ENCODE data around the gene OTOP2.

The OTOP2 gene, protein sequence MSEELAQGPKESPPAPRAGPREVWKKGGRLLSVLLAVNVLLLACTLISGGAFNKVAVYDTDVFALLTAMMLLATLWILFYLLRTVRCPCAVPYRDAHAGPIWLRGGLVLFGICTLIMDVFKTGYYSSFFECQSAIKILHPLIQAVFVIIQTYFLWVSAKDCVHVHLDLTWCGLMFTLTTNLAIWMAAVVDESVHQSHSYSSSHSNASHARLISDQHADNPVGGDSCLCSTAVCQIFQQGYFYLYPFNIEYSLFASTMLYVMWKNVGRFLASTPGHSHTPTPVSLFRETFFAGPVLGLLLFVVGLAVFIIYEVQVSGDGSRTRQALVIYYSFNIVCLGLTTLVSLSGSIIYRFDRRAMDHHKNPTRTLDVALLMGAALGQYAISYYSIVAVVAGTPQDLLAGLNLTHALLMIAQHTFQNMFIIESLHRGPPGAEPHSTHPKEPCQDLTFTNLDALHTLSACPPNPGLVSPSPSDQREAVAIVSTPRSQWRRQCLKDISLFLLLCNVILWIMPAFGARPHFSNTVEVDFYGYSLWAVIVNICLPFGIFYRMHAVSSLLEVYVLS

DNA sequence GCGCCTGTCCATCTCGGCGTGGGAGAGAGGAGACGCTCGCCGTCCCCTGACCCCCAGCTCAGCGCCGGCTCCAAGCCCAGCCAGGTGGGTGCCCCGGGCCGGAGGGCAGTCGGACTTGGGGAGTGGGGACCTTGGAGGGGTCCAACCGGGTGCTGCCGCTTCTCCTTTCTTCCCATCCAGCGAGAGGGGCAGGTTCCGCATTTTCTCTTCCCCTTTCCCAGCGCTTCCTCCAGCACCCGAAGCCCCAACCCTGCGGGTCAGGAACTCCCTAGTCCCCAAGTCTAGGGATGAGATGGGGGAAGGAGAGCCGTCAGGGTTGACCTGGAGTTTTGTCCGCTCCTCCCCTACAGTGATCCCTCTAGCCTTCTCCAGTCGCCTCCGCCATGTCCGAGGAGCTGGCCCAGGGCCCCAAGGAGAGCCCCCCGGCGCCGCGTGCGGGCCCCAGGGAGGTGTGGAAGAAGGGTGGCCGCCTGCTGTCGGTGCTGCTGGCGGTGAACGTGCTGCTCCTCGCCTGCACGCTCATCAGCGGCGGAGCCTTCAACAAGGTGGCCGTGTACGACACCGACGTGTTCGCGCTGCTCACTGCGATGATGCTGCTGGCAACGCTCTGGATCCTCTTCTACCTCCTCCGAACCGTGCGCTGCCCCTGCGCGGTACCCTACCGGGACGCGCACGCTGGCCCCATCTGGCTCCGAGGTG is at the start of gene OTOP2:
OTOP2 (plus strand) TSS at position 24 of the 699 bp plus-strand sequence; CDS start at position 384, 360 bp downstream.
- DNase-seq (ENCODE audit: low read depth in 2 of 3, low spot score in 1 of 3), result no peak

DNA sequence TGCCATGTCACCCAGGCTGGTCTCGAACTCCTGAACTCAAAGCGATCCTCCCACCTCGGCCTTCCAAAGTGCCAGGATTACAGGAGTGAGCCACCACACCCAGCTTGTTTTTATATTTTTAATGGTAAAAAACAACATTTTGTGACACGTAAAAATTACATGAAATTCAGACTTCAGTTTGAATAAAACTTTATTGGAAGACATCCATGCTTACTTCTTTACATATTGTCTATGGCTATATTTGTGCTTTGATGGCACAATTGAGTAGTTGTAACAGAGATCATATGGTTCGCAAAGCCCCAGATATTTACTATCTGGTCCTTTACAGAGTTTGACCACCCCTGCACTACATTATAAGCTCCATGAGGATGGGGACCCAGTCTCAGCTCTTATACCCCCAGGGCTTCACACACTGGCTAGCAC is 49.4 kb upstream of the OTOP2 start:
- no peak for DNase-seq (ENCODE audit: low read depth in 2 of 3, low spot score in 1 of 3)

DNA sequence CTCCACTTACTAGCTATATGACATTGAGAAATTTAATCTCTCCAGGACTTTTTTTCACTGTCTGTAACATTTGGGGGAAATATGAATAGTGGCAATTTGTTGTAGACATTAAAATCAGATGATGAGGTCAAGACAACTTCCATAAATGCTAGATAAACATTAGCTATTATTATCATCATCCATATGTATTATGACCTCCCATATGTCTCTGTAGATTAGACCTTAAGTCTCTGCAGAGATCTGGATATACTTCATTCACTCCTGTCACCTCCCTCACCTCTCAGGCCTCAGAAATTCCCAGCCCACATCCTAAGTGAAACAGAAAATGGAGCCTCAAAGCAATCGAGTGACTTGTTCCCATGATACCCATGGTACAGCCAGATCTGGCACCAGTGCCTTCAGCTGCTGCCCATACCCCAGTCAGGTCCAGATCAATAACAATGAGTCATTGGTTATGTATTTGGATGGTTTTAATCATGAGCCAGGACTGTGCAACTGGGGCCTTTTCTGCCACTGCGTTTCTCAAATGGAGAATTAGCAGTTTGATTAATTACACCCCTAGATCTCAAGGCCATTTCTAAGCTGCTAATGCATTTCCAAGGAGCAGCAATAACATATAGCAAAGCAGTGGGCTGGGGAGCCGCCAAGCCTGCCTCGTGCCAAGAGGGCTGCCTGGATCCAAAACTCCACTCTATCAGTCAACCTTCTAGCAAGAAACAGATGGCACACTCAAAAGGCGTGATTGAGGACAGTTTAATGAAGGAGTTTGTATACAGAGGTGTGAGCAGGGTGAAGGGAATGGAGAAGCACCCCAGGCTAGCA is 48.7 kb upstream of the OTOP2 start:
- no peak for DNase-seq (ENCODE audit: low read depth in 2 of 3, low spot score in 1 of 3)

DNA sequence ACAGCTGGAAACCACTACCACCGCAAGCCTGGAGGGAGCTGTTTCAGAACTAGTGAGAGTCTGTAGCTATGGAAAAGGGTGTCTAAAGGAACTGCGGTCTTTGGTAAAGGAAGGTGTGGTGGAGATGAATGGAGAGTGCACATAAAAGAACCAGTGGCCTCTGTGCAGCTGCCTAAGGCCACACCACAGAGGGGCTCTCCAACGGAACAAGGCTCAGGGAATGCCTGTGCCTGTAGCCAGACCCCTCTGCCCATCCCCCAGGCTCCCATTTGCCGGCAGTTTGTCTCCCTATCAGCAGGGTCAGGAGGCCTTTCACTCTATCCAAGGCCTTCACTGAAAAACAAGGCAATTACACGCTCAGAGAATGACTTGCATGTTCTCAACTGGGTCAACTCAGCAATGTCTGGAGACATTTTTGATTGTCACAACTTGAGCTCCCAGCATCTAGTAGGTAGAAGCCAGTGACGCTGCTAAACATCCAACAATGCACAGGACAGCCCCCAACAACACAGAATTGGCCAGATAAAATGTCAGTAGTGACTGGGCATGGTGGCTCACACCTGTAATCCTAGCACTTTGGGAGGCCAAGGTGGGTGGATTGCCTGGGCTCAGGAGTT is 48.0 kb upstream of the OTOP2 start:
- DNase-seq (ENCODE audit: low read depth in 2 of 3, low spot score in 1 of 3), result no peak

DNA sequence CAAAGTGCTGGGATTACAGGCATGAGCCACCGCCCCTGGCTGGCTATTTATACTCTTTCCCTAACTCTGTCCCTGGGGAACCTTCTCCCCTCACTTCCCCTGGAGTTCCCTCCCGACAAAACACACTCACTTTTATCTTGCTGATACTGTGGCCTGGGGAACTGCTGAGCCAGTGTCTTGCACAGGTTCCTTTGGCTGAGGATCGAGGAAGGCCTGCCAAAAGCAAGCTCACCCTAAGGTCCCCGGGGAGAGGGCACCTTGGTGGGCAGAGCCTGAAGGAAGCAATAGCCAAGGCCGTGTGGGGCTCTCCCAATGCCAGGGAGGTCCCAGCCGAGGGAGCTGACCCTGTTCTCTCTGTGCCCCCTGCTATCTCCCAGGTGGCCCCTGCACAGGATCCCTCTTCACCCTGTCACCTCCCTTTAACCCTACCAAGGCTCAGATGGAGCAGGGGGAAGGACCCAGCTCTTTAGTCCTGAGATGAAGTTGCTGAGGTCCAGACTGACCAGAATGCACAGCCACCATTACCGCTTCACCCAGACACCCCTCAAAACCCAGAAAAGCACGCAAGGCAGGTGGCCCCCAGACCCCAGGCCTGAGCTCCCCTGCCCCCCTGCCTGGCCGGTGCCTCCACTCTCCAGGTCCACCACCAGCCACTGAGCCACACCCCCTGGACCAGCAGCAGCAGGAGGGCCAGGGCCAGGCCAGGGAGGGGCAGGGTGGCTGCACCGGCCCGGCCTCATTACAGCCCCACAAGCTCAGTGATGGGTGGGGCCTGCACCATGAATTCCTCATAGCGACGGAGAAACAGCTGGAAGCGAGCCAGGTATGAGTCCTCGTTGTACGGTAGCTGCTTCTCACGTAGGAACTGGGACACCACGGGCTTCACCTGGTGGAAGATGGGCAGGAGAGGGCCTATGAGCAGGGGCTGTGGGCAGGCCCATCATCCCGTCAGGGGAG is 46.2 kb upstream of the OTOP2 start:
- DNase-seq (ENCODE audit: low read depth in 2 of 3, low spot score in 1 of 3), result no peak

DNA sequence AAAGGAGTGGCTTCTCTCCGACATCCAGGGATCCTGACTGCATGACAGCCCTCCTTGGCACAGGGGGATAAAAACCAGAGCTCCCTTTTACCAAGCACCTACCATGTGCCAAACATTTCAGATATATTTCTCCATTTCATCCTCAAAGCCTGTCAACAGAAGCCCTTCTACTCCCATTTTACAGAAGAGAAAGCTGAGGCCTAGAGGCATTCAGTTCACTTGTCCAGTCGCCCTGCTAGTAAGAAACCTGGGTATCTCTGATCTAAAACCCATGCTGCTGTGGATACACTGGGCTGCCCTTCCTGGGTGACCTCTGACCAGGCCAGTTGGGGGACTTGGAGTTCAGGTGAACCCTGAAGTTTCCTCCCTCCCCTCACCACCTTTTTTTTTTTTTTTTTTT is 45.4 kb upstream of the OTOP2 start:
- no peak for DNase-seq (ENCODE audit: low read depth in 2 of 3, low spot score in 1 of 3)

DNA sequence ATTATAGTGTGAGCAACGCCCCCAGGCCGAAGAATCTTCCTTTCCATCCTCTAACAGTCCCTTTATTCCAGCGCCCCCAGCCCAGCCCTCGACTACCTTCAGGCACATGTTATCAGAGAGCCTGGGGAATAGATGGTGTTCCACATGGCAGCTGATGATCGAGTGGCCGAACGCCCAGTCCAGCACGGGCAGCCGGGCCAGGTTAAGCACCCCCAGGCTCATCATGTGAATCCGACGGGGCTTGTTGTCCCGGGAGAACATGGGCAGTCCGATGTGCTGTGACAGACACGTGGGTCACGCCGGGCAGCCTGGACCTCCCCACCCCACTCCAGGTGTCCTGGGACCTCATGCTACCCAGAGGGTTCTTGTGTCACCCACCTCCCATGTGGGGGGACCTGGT is 44.8 kb upstream of the OTOP2 start:
- no peak for DNase-seq (ENCODE audit: low read depth in 2 of 3, low spot score in 1 of 3)

DNA sequence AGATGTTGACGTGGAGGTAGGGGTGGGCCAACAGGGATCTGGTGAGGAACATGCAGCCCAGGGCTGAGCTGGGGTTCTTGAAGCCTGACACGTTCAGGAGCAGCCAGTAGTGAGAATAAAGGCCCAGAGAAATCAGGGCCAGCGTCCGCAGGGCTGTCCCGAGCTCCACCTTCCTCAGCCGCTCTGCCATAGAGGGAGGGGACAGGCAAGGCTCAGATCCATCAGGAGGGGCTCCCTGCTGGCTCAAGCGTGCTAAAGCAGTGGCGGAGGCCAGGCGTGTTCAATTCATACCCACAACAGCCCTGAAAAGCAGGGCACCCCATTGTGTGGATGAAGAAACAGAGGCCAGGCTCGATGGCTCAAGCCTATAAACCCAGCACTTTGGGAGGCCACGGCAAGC is 43.0 kb upstream of the OTOP2 start:
- DNase-seq (ENCODE audit: low read depth in 2 of 3, low spot score in 1 of 3), result no peak

DNA sequence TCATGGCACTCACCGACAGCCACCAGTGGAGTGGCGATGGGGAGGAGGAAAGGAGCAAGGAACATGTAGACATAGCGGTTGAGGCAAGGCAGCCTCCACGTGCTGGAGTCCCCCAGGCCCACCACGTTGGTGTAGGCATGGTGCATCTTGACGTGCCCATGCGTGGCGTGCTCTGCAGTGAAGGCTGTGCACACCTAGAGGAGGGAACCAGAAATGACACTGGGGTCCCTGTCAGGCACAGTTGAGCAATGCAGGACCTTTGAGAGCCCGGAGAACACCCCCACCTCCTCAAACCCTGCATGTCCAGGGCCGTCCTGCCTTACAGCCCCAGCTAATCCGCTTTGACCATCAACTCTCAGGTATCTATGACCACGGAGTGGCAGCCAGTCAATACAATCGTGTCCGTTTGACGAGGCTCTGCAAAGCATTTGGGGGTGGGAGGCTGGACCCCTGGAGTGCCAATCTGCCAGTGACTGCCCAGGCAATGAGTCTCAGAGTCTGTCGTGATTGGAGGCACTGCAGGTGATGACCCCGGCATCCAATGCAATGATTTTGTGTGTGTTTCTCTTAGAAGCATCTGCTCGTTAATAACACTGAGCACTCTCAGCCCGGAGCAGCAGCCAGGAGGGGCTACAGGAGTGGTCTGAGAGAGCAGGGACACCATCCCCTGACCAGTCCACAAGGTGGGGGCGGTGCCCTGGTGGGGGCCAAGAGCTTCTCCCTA is 41.4 kb upstream of the OTOP2 start:
- DNase-seq (ENCODE audit: low read depth in 2 of 3, low spot score in 1 of 3), result no peak

DNA sequence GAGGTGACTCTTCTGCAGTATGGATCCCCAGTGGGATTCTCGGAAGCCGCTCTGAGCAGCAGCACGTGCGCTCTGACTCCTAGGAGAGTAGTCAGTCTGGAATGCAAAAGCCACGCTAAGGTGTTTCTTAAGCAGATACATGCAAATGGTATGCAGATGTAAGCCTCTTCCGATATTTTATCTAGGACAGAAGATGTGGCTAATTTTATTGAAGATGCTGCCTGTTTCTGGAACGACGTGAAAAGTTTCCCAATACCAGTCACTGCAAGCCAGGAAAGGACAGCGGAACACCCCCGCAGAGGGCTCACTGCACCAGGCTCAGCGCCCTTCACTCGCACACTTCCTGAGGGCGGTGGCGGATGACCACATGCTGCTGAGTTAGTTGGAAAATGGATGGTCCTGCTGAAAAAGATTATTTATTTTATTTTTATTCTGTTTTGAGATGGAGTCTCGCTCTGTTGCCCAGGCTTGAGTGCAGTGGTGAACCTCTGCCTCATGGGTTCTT is 40.8 kb upstream of the OTOP2 start:
- DNase-seq (ENCODE audit: low read depth in 2 of 3, low spot score in 1 of 3), result no peak

DNA sequence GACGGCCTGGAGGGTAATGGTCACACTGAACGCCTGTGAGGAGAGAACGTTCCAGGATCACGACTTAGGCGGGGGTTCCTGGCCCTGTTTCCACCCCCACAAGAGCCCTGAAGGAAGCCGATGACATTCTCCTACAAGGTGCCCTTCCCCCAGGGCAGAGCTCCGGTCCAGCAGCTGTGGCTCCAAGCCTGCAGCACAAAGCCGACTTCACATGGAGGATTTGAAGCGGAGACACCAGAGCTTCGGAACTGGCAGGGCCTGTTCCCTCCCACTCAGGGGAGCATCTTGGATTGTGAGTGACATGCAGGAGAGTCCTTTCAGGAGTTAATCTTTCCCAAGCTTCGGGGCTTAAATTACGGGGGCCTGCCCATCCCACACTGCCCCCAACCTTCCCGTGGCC is 35.6 kb upstream of the OTOP2 start:
- no peak for DNase-seq (ENCODE audit: low read depth in 2 of 3, low spot score in 1 of 3)

DNA sequence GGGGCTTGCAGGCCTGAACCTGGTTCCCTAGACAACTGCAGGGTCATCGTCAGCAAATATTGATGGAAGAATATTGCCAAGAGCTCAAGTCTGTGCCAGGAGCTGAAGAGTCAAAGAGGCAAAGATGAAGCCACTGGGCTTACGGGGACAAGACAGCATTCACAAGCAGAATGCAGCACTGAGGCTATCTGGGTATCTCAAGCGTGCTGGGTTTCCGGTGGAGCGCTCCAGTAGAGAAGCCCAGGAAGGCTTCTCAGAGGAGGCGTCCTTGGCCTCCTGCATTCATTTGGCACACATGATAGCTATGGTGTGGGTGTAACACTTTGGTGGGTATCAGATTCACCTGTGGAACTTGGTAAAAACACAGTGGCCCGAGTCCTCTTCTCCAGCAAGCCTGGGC is 33.5 kb upstream of the OTOP2 start:
- DNase-seq (ENCODE audit: low read depth in 2 of 3, low spot score in 1 of 3), result no peak

DNA sequence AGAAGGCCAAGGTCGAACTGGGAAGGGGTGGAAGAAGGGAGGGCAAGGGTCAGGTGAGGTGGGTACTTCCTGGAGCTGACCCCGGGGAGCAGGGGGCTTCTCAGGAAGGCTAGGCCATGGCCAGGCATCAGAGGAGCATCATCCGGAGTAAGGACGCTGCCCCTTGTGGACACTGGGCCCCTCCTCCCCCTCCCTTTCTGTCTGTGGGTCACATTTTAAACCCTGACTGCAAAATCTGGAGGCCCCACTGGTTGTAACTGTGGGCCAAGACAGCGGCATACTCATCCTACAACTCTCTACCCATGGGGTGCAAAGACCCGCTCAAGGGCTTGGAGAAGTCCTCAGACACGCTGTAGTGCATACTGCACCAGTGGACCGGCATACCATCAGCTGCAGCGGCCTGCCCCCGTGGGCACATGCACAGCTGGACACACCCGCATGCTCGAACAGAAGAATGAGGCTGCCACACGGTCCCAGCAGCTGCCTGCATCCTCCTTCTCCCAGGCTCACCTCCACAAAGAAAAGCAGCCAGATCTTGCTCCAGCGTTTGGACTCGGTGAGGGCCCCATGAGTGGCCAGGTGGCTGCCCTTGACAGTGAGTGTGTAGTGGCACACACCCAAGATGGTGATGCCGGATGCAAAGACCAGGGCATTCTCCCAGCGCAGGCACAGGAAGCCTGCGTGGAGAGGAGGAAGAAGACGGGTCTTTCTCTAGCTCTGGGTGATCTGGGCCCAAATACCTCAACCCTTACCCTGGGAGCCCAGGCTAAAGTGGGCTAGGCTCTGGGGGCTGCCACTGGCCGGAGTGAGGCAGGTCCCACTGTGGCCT is 31.8 kb upstream of the OTOP2 start:
- DNase-seq (ENCODE audit: low read depth in 2 of 3, low spot score in 1 of 3), result no peak

DNA sequence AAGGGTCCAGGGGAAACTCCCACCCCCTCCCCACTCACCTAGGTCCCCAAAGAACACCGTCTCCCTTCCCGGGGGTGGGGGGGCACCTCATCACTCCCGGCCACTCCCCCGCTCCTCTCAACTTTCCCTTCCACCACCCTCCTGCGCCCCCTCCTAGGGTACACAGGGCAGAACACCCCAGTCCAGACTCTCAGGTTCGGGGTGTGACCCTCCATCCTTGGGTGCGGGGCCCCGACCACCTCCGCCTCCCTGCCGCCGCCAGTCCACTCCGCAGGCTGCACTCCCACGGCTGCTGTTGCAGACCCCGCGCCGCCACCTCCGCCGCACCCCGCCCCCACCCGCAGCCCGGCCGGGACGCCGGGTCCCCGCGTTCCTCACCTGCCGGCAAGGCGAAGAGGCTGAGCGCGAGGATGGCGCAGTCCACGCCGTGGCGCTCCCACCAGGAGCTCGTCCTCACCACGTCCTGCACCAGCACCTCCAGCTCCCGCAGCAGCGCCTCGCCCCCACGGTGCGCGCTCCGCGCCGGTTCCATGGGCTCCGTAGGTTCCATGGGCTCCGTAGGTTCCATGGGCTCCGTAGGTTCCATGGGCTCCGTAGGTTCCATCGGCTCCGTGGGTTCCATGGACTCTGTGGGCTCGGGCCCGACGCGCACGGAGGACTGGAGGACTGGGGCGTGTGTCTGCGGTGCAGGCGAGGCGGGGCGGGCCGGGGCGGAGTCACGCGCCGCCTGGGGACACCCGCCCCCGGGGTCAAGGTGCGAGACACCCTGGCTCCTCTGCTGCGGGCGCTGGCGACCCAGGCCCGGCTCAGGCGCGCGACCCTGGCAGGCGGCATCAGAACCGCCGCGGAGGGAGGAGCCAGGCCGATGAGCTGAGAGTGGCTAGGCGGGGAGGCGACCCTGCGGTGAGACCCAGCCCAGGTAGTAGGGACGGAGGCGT is 30.8 kb upstream of the OTOP2 start, which contains the start of gene FADS6:
FADS6 (minus strand) TSS at position 660 of the 938 bp plus-strand sequence; CDS start at position 622, 38 bp downstream.
- DNase-seq (ENCODE audit: low read depth in 2 of 3, low spot score in 1 of 3), result no peak

DNA sequence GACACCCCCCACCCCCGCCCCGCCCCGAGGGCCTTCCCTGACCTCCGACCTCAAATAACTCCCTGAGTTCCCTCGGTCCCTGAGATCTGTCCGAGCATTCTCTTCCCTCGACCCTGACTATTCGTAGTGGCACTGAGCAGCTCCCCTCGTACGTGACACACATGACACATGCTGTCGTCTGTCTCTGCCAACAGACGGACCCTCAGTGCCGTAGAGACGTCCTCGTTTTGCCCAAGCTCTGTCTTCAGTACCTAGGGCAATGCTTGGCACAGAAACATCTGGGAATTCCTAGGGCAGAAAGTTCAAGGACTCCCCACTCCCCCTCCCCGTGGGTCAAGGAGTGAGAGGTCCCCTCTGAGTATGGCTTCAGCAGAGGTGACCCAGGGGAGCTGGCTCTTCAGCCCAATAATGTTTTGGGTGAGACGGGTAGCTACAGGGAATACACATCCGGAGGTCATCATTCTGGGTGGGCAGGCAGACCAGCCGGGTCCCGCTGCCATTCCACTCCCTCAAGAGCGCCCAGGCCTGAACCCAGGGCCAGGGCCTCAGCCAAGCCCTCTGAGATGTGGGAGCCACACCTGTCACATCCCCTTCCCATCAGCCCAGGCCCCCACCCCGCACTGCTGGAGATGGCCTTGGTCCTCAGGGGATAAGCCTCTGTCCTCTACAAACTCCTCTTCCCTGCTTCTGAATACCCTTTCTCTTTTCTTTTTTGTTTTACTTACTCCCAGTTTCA is 30.0 kb upstream of the OTOP2 start:
- no peak for DNase-seq (ENCODE audit: low read depth in 2 of 3, low spot score in 1 of 3)

DNA sequence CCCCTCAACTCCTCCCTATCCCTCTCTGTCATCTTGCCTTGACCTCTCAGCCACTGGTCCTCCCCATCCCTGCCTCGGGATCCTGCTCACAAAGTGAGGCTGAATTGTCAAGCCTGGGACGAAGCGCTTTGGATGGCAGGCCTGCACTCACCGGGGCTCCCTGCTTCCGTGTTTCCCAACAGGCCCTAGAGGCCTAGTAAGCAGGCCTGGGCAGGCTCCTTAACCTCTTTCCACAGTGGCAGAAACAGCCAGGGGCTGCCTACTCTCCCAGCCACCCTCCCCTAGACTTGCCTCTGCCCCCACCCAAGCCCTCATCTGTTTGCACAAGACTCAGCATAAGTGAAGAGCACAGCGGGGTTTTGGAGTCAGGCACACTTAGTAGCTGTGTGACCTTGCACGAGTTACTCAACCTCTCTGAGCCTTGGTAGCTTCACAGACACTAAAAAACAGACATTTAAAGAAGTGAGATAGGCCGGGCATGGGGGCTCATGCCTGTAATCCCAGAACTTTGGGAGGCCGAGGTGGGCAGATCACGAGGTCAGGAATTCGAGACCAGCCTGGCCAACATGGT is 25.6 kb upstream of the OTOP2 start:
- DNase-seq (ENCODE audit: low read depth in 2 of 3, low spot score in 1 of 3), result no peak

Data from stimulated activated CD4-positive, alpha-beta T cell treated with anti-CD3 and anti-CD28 coated beads, Interleukin-12 subunit alpha, Interleukin-12 subunit beta, amount 100 ng/mL, for 48 hours (primary cell).